GM21515 (cell line): ENCODE data around the gene STIM2.
"Not testable (repeated sequence)": the region's sequence is repeated elsewhere in the genome, so short reads cannot be mapped to it uniquely, and the experiment has no call there.

Experiments used
- ATAC-seq: cut with Tn5 transposase; IDR thresholded peaks from one replicate; pipeline ENCODE4 v1.9.1; 2021; ENCODE audit not compliant: unreplicated experiment

Gene STIM2

GRCh38 chr4:26866781-26867180, 6.1 kb downstream of the STIM2 start:
- no peak for ATAC-seq

DNA sequence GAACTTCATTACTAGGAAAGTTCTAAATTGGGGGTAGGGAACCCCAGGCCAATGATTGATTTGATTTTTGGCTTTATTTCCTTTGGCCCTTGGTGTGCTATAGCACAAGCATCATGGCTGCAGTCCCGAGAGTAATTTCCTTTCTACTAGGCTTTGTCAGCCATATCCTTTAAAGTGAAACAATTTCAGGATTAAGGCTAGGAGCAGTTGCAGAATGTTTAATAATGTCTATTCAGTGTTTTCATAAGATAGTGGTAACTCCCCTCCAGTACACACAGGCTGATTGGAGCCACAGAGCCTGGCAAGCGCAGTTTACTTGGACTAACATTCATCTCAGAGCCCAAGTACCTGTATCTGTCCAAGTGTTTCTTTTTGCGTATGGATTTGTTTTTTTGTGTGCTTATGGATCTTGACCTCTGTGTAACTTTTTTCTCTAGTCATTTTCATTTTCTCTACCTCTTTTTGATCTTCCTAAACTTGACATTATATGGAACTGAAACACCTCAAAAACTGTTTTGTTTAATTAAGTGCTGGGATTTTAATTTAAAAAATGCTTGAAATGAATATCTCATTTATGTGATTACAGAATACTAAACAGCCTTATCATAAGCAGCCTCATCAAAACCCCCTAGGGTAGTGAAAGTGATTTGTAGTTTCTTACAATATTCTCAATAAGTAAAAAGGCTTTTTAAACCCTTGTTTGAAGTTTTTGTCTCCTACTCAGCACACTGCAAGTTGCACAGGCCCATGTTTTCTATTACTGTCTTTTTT, 7.5 kb downstream of the STIM2 start:
- no peak for ATAC-seq

DNA sequence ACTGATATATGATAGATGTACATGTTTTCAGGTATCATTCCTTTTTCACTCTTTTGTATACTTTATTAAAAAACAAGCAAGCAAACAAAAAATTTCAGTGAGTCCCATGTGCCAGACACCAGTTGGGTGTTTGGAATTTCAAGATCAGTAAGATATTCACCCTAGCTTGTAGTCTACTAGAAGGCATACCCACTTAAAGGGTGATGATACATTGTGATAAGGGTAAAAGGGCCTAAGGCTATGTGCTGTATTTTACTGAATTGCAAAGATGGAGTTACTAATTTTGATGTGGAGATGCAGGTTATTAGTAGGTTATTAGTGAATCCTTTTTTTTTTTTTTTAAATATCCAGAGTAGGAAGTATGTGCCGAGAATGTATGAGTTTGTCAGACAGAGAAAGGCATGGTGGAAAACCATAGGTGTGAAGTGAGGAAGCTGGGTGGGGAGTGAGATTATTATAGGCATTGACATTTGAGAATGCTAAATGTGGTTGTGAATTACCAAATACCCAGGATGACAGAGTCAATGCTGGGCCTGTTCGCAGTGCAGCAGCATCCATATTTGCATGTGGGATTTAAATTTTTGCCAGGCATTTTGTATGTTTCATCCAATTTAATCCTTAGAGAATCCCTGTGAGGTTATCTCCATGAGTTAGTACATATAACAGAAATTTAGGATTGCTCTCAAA, 10.1 kb downstream of the STIM2 start:
- ATAC-seq, result no peak

GRCh38 chr4:26871611-26872010, 11.0 kb downstream of the STIM2 start:
- no peak for ATAC-seq

- ATAC-seq, result peak; percentile 61
These were observed 12.9 kb downstream of the STIM2 start for GRCh38 chr4:26873391-26874026.

DNA sequence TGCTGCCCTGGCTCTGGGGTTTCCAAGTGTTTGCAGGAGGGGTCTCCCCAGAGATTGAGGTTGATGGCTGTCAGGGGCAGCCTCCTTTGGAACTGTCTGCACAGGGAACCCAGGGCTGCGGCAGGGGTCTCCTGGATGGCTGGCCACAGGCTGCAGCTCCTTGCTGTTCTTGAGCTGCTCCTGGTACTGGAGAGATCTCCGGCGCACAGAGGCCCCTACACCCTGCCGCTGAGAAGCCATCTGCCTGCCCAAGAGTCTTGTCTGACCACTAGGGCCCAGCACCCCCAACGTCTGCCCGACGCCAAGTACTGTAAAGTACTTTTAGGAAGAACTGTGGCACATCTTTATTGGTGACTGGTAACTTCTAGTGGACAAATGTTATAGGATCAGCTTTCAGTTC, 13.5 kb downstream of the STIM2 start:
- ATAC-seq, result no peak

DNA sequence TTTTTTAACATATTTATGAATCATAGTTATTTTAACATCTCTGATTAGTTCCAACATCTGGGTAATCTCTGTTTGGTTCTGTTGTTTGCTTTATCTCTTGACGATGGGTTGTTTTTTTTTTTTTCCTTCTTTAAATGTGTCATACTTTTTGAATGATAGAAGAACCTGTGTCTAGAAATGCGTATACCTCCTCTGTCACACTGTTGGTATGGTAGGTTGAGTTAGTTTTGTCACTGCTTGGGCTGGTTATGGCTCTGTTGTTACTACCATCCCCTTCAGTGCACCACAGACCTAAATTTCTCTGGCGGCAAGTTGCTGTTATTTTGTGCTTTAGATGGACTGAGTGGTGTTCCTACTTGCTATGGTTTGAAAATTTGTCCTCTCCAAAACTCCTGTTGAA, 16.8 kb downstream of the STIM2 start:
- no peak for ATAC-seq

- ATAC-seq, result no peak
These were observed 17.3 kb downstream of the STIM2 start for GRCh38 chr4:26877961-26878360.

GRCh38 chr4:26878794-26879391, 18.3 kb downstream of the STIM2 start:
- ATAC-seq, result no peak

DNA sequence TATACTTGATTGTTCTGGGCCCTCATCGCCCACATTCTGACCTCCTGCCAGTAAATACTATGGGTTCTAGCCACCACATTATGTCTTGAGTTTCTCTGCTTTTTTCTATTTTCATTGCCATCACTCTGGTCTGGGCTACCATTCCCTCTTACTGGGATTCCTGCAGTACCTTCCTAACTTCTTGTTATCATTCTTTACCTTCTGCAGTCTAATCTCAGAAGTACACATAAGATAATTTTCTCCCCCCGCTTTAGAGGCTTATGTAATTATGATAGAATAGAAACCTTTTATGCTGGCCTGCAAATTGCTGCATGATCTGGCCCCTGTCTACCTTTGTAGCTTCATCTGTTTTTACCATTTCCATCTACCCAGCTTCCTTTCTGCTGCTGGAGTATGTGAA, 19.2 kb downstream of the STIM2 start:
- ATAC-seq, result no peak

DNA sequence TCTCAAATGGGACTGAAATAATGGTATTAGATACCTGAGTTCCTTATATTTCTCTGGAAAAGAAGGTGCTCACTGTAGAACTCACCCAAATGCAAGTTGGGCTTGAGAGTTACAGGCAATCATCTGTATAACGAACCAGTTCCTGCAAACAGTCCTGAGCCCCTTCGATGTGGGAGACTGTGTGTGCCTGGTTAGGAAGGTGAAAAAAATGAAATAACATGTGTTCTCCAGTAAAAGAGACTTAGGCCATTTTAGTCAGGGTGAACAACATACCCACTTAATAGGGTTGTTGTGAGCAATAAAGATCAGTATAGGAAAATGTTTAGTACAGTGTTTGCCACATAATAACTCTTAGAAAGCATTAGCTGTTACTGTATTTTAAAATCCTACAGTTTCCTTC, 23.4 kb downstream of the STIM2 start:
- ATAC-seq, result no peak

DNA sequence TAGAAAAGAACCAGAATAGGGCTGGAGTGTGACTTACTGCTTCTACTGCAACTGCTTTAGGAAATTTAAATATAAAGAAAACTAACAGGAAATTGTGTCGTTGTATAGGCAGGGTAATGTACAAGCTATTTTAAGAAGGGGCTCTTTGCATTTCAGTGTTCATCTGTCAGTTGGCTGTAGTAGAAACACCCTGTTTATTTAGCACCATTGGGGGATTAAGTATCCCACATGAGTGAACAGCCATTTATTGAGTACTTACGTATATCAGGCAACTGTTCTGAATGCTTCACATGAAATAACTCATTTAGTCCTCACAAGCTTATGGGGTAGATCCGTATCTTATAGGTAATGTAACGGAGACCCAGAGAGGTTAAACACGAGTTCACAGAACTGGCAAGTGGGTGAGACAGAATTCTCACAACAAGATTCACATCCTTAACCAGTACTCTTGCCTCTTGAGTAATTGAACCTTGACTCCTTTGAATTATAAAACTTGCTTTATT, 23.9 kb downstream of the STIM2 start:
- peak; percentile 45 for ATAC-seq

DNA sequence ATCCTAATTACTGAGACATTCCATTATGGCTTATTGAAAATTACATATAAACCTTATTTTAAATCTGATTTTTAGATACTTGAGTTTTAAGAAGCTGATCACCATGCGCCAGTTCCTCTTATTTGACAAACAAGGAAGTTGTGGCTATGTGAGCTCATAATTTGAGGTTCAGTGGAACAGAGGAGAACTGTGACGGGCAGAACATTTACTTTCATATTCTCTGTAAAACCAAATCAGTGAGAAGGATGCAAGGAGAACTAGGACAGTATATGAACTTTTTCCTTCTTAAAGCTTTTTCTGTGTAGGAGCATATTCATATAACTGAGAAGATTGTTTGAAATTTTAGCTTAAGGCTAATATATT, 25.3 kb downstream of the STIM2 start:
- peak; percentile 81 for ATAC-seq

GRCh38 chr4:26887143-26887542, 26.5 kb downstream of the STIM2 start:
- ATAC-seq, result no peak

GRCh38 chr4:26887809-26888208, 27.2 kb downstream of the STIM2 start:
- ATAC-seq, result no peak

GRCh38 chr4:26889356-26889755, 28.7 kb downstream of the STIM2 start:
- no peak for ATAC-seq

- no peak for ATAC-seq
These were observed 30.4 kb downstream of the STIM2 start for GRCh38 chr4:26891054-26891453.

DNA sequence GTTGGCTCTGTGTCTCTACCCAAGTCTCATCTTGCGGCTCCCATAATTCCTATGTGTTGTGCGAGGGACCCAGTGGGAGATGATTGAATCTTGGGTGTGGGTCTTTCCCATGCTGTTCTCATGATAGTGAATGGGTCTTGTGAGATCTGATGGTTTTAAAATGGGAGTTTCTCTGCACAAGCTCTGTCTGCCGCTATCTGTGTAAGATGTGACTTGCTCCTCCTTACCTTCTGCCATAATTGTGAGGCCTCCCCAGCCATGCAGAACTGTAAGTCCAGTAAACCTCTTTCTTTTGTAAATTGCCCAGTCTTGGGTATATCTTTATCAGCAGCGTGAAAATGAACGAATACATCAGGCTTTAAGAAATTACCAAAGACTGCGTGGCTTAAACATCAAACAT, 31.2 kb downstream of the STIM2 start:
- no peak for ATAC-seq

GRCh38 chr4:26892480-26893150, 32.0 kb downstream of the STIM2 start:
- no peak for ATAC-seq

DNA sequence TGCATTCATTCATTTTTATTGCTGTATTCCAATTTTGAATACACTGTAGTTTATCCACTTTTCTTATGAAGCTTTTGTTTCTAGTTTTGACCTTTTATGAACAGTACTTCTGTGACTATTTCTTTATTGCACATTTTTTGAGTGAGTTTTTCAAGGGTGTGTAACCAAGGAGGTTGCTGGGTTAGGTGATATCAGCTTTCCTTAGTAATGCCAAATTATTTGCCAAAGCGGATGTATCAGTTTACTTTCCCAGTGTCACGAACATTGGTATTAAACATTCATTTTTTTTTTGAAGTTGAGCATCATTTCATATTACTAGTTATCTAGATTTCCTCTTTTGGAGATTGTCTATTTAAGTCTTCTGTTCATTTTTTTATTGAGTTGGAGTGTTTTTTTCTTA, 32.9 kb downstream of the STIM2 start:
- no peak for ATAC-seq

GRCh38 chr4:26894881-26895280, 34.2 kb downstream of the STIM2 start:
- ATAC-seq, result not testable (repeated sequence)
